DMS114 treated with DMSO at 0.1 percent for 48 hours (cell line): Measurements from ENCODE around the gene CLDN11.

Experiments
- DNase-seq: peaks from one replicate; lab custom pipeline; 2025; ENCODE audit not compliant: unreplicated experiment; lab: John Stamatoyannopoulos, UW

CLDN11 gene

DNA sequence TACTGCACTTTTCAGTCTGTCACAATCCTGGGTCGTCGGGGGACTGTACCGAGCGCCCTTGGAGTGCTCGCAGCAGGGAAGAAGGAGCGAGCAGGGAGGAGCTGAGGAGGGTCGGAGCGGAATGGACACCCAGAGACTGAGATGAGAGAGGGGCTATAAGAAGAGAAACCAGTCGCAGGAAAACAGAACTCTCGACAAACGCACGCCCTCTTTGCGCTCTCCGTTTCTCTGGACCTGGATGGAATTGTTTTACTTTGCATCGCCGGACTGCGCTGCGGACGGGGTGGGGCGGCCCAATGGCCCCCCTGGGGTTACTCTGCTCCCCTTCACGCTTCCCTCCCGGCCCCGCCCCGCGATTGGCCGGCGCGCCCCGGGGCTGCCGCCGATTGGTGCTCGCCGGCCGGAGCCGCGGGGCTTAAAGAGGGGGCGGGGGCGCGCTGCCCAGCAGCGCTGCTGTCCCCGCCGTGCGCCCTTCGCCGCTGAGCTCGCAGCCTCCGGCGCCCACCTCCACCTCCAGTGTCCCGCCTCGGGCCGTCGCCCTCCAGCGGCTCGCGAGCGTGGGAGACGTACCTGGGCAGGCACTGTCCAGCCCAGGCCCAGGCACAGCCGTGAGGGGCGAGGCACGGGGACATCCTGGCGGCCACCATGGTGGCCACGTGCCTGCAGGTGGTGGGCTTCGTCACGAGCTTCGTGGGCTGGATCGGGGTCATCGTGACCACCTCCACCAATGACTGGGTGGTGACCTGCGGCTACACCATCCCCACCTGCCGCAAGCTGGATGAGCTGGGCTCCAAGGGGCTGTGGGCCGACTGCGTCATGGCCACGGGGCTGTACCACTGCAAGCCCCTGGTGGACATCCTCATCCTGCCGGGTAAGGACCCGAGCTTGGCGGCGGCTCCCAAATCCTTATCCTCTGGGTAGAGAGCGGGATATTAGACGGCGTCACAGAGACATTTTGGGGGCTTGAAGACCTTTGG is at the start of gene CLDN11:
Gene CLDN11 (plus strand): TSS at position 447 of the 977 bp plus-strand sequence. CDS start 199 bp downstream, at position 646.
- no peak for DNase-seq

DNA sequence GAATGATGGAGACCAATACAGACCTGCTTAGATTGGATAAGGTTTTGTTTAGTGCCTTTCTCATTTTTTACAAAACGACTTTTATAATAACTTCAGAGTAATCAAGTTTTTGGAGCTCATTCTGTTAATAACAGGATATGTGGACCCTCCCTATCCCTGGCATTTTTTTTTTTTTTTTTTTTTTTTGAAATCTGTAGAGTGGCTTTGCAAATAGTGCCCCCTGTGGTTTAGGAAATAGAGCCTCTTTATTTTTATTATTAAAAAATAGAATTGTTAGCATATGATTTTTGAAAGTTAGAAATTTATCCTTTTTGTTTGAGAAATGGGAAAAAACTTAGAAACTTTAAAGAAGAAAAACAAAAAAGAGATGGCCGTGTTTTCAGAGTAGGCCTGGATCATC is 49.7 kb upstream of the CLDN11 start:
- no peak for DNase-seq

DNA sequence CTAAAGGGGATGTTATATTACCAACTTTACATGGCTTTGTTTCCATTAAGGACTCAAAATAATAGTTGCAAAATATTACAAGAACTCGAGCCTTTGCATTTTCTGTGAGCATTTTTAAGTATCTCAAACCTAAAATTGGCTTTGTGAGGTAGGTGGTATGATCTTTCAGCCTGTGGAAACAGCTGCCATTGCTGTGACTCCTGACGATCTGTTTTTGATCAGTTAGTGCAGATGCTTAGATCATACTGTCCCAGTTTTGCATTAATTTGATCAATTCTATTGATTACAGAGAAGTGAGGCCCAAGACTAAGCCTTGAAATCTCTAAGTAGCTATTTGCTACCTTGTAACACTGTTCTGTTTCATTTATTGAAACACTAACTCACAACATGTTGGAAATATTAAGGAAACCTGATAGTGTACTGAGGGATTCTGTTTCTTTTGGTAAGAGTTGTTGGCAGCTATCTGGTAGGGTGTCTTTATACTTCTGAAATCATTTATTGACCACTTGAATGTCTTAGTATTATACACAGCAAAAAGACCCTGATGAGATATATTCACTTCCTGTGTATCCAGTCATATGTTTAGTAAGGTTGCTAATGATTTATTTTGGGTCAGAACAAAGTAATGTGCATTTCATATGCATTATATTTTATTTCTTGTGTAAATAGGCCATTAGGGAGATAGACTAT is 46.3 kb upstream of the CLDN11 start:
- no peak for DNase-seq

DNA sequence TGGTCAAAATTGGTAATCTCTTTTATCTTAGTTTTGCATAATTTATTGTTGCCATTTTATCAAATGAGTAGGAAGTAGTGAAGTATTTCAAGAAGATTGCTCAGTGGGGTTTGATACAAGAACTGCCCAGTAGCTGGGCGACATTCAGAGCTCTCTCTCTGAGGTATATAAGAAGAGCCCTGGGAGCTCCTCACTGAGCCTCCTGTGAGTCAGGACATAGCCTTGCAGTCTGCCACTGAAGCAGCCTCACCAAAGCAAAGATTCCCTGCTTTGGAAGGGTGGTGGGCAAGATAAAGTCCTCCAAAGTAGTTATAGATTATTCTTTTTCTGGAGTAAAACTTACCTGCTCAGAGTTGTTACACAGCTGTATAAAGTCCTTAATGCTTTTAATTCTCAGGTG is 35.1 kb upstream of the CLDN11 start:
- no peak for DNase-seq

DNA sequence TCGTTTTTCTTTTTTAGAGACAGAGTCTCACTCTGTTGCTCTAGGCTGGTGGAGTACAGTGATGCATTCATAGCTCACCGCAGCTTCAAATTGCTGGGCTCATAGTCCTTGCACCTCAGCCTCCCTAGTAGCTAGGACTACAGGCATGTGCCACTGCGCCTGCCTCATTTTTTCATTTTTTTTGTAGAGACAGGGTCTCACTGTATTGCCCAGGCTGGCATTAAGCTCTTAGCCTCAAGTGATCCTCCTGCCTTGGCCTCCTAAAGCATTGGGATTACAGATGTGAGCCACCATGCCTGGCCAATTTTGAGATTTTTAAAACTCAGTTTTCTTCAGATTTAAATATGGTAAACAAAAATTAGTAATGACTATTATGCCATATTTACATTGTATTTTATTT is 32.2 kb upstream of the CLDN11 start:
- no peak for DNase-seq

DNA sequence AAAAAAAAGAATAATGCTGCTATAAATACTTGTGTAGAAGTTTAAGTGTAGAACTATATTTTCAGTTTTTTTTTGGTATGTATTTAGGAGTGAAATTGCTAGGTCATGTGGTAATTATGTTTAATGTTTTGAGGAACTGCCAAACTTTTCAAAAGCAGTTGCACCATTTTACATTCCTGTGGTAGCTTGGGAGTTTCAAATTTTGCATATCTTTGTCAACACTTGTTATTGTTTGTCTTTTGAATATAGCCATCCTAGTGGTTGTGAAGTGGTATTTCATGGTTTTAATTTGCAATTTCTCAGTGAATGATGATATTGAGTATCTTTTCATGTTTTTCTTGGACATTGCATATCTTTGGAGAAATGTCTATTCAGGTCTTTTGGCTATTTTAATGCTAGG is 30.7 kb upstream of the CLDN11 start:
- no peak for DNase-seq

DNA sequence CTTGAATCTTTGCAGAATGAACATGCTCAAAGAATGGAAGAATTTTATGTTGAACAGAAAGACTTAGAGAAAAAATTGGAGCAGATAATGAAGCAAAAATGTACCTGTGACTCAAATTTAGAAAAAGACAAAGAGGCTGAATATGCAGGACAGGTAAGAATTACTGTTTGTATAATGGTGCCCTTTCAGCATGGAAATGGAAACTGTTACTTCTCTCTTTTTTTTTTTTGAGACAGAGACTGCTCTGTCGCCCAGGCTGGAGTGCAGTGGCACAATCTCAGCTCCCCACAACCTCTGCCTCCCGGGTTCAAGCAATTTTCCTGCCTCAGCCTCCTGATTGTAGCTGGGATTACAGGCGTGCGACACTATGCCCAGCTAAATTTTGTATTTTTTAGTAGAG is 27.6 kb upstream of the CLDN11 start:
- no peak for DNase-seq

DNA sequence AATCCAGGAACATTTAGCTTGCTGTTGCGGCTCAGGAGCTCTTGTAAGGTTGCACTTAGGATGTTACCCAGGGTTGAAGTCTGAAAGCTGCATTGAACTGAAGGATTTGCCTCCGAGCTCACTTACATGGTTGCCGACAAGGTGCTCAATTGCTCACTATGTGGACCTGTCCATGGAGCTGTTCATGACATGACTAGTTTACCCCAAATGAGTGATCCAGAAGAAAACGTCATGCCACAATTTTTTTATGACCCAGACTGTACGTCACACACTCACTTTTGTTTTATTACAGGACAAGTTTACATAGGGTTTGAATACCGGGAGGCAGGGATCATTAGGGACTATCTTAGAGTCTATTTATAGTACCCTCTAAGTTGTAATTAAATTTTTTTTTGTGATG is 21.0 kb upstream of the CLDN11 start:
- no peak for DNase-seq

DNA sequence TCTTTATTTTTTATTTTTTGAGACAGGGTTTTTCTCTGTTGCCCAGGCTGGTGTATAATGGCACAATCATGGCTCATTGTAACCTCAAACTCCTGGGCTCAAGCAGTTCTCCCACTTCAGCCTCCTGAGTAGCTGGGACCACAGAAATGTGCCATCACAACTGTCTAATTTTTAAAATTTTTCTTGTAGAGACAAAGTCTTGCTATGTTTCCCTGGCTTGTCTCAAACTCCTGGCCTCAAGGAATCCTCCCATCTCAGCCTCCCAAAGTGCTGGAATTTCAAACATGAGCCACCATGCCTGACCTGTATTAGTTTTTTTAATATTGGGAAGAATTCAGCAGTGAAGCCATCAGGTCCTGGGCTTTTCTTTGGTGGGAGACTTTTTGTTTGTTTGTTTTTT is 13.6 kb upstream of the CLDN11 start:
- no peak for DNase-seq

DNA sequence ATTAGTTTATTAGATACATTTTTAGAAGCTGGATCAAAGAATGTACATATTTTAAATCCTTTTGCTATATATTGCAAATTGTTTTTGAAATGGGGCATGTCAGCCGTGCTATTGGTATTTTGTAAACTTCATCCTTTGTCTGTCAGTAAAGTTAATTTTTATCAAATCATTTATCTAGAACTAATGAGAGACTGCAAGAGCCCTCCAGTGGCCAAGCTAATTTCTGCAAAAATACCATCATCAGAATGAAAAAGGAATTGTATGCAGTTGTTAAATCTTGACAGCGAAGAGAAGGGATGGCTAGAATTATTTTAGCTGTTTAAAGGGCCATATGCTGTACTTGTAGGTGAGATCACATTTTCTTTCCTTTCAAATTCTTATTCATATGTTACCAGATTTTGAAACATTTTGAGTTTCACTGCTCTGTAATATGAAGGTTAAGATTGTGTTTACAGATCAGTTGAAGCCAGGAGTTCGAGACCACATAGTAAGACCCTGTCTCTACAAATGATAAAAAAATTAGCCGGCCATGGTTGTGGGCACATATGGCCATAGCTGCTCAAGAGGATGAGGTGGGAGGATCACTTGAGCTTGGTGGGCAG is 8.1 kb upstream of the CLDN11 start:
- DNase-seq = peak; percentile 21

DNA sequence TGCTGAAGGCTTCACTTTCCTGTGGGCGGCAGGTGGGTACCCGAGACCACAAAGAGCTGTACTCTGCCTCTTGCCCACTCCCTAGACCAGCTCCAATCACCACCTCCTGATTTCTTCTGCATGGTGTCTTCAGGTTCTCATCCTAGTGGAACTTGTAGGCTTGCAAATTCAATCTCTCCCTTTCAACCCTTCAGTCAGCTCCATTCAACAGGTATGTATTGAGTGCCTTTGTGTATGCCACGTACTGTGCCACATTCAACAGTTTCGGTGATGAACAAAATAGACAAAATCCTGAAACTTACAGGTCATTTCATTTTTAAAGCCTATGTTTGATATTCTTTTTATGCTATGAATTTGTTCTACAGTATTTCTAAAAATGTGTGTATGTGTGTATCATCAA is 5.4 kb upstream of the CLDN11 start:
- DNase-seq = no peak

DNA sequence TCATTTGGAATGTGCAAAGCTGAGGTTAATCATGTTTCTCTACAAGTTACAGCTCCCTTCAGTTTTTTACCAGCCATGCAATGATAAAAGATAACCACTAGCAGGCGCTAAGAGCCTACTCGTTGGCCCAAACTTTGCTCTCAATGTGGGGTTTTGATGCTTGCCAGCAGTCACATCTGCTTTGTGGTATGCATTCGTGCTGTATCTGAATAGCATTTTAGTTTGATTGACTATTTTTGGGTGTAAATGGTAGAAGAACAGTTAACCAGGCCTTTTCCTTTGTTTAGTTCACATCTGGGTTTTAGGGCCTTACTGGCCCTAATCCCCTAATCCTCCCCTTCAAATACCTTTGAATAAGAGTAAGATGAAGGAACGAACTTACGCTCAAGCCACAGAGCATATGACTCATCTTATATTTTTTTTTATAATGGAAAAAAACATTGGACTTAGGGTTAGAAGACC is 4.4 kb upstream of the CLDN11 start:
- DNase-seq = peak; percentile 73

DNA sequence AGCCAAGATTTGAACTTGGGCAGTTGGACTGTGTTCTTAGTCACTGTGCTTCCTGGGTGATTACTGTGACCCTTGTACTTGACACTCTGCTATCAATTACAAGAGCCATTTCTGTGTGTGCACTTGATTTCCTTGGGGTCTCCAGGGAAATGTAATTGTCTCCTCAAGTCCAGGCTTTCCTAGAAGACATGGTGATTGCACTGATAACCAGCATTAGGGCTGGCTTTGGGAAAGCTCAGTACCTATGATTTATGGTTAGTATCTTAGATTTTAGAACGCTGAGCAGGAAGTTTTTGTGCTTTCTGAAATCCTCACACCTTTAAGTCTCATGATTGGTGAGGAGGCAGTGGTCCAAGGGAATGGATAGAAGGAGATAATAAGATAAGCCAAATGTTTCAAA is 1.6 kb upstream of the CLDN11 start:
- DNase-seq = no peak

DNA sequence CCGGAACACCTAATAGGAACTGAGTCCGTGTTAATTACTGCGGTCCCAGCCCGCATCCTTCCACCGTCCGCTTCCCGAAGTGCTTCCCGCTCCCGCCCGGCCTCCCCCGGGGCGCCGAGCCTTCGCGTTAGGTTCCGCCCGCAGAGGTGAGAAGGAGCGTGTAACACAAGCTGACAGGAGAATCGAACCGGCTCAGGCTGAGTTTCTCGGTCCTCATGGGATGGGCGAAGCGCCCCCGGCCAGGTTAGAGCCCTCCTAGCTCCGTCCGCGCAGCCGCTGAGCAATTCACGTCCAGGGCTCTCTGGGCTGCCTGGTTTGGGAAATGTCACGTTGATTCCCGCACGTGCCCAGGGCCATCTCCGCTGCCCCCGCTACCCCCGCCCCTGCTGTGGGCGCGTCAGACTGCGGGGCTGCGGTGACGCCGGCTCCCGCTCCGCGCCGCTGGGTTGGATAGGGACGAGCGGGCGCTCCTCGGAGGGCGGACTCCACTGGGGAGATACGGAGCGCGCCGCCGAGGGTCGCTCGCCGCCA is 954 bp downstream of the CLDN11 start:
- DNase-seq = no peak

DNA sequence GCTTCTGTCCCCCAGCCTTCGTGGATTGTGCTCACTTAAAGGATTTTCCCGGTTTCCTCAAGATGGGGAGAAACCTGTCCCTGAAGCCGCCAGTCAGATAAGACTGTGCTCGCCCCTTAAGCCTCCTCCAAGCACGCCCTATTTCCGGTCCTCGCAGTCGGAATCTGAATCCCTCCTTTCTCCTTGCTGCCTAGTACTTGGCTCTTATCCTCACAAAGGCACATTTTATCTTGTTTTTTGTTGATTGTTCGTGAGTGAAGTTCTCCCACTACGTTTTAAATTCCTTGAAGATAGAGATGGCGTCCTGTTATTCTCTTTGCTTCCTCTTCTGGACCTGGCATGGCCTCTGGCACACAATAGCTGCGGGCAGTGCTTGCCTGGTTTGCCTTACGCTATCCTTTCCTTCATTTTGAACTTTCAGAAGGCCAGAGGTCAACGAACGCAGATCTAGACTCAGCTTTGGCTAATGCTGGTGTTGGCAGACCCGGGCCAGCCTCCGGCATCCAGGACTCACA is 1.7 kb downstream of the CLDN11 start:
- DNase-seq = no peak

DNA sequence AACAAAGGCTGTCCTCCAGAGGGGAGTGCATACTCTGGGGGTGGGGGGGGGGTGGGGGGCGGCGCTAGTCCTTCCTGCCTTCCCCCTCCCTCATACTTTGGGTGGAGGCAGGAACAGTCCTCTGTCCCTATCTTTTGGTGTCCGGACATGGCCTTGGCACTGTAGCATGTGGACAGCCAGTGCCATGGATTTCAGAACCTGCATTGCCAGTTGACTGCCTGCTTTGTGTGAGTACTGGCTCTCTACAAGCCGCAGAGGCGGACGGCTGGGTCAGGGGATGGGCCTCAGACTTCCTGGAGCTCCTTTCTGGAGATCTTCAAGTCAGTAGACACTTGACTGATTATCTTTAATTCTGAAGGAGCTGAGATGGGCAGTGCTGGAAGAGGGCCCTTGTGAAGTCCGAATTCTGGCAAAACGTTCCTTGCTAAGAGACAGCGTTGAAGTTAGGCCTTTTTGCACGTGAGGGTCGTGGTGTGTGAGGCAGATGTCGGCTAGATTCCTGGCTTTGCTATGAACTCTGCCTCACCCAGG is 2.5 kb downstream of the CLDN11 start:
- no peak for DNase-seq

DNA sequence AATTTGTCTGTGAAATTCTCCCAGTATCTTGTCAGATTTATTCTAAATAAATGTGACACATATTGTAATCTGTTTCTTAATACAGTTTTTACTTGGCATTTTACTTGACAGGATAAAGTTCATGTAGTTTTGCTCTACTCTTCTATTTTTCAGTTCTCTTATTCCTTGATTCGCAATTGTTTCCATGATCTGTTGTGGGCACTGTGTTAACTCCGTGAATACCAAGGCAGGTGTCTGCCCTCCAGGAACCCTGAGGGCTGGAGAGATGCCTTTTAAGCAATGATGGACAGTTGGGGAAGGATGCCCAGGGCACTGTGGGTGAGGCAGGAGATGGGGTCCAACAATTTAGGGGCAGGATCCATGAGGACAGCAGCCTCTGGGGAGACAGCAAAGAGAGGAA is 3.1 kb downstream of the CLDN11 start:
- DNase-seq = no peak

DNA sequence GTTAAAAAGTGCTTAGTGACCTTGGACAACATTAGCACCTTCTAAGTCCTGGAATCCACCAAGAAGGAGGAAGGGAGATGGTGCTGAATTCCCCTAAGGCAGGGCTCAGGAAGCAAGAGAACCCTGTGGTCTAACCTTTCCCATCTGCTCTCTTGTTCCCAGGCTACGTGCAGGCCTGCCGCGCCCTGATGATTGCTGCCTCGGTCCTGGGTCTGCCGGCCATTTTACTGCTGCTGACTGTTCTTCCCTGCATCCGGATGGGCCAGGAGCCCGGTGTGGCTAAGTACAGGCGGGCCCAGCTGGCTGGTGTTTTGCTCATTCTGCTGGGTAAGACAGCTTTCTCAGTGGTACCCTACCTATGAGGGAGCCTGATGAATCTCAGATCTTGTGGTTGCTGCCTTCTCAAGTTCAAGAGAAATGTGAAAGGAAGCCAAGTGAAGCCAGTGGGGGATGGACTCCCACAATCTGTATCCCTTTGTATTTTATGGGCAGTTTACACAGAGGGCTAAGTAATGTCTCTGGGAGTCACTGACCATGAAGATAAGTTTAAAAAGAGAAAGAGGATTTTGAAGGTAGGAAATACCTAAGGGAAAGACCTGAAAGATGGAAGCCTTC is 4.4 kb downstream of the CLDN11 start:
- DNase-seq = no peak

DNA sequence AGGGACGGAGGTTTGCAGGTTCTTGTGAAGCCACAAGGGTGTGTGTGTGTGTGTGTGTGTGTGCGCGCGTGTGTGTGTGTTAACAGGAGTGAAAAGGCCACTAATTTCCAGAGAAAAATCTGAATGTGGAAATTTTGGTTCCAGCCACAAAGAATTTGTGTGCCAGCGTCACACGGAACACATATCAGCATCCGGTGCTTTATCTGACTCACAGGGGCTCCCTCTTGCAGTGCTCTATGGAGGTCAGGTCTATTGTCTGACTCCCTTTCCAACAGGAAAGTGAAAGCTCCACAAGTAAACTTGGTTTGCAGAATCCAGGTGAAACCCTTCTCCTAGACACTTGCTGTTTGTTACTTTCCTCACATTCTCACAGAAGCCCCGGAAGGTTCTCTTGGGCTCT is 6.2 kb downstream of the CLDN11 start:
- no peak for DNase-seq

DNA sequence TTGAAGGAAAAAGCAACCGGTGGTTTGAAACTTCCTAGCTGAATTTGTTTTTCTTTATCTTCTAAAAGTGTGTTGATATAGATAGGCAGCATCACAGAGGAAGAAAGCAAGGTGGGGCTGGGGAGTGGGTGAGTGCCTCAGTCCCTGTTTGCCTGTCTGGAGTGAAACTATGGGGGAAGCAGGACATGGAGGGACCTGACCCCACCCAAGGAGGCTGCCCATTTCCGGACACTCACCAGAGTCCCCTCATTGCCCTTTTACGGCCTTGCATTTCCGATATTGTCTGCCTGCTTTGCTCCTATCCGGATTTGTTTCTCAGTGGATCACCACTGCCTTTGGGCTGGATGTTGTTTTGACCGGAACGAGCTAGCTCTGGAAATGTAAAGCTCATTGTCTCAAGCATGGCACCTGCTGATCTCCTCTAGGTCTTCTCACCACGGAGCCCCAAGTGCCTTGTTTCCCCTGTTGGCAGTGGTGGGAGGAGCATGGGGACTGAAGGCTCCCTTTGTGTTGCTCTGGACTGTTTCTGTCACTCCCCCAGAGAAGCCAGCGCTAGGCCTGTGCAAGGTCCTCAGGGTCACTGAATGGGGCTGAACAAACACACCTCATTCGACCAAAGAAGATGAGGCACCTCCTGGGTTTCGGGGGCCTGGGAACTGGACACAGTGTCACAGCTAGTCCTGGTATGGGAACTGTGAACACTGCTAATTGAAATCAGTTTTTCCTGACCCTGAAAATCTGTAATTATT is 7.0 kb downstream of the CLDN11 start:
- no peak for DNase-seq
